ENCODE data around the gene CHPF.

CHPF gene

GRCh38 chr2:219532378-219532649 is 11.3 kb downstream of the CHPF start:
- no peak for DNase-seq (ENCODE audit: low read depth)

- DNase-seq (ENCODE audit: low read depth) = no peak
Observed at GRCh38 chr2:219531639-219532377, 11.8 kb downstream of the CHPF start.

- peak; percentile 73 for DNase-seq (ENCODE audit: low read depth)
Observed at GRCh38 chr2:219530048-219530963, 13.3 kb downstream of the CHPF start.

GRCh38 chr2:219527472-219527871 is 16.1 kb downstream of the CHPF start:
- DNase-seq (ENCODE audit: low read depth) = no peak

- DNase-seq (ENCODE audit: low read depth) = no peak
Observed at GRCh38 chr2:219527076-219527394, 16.6 kb downstream of the CHPF start.

GRCh38 chr2:219526320-219527075 is 17.1 kb downstream of the CHPF start:
- DNase-seq (ENCODE audit: low read depth) = no peak

- DNase-seq (ENCODE audit: low read depth) = no peak
Observed at GRCh38 chr2:219525533-219526232, 17.9 kb downstream of the CHPF start.

- DNase-seq (ENCODE audit: low read depth) = no peak
Observed at GRCh38 chr2:219524817-219525216, 18.8 kb downstream of the CHPF start.

GRCh38 chr2:219523031-219523671 is 20.5 kb downstream of the CHPF start:
- no peak for DNase-seq (ENCODE audit: low read depth)

GRCh38 chr2:219522111-219523030 is 21.2 kb downstream of the CHPF start:
- no peak for DNase-seq (ENCODE audit: low read depth)

GRCh38 chr2:219521066-219521880 is 22.3 kb downstream of the CHPF start:
- no peak for DNase-seq (ENCODE audit: low read depth)

GRCh38 chr2:219520079-219520478 is 23.5 kb downstream of the CHPF start:
- no peak for DNase-seq (ENCODE audit: low read depth)

- DNase-seq (ENCODE audit: low read depth) = no peak
Observed at GRCh38 chr2:219519526-219519916, 24.1 kb downstream of the CHPF start.

GRCh38 chr2:219517954-219518778 is 25.4 kb downstream of the CHPF start:
- no peak for DNase-seq (ENCODE audit: low read depth)

GRCh38 chr2:219516888-219517287 is 26.7 kb downstream of the CHPF start:
- no peak for DNase-seq (ENCODE audit: low read depth)

- no peak for DNase-seq (ENCODE audit: low read depth)
Observed at GRCh38 chr2:219515874-219516629, 27.6 kb downstream of the CHPF start.

- DNase-seq (ENCODE audit: low read depth) = no peak
Observed at GRCh38 chr2:219514836-219515235, 28.8 kb downstream of the CHPF start.

GRCh38 chr2:219514196-219514761 is 29.3 kb downstream of the CHPF start, which contains the start of gene ASIC4:
Gene ASIC4 (plus strand): TSS chr2:219514482. CDS start chr2:219514725, 243 bp downstream.
- no peak for DNase-seq (ENCODE audit: low read depth)

All from T follicular helper cell (primary cell).